HepG2 (cell line): ENCODE results near the gene RNFT2. TPM values are rescaled to one million over a fixed set of nuclear protein-coding genes. Genes with fewer than 3 reads are reported as not detected.

Experiments used
- ATAC-seq: fragments of 200-7000 bp; cut with Tn5 transposase; 3 replicates; pipeline ENCODE4 v1.9.1; 2020; ENCODE audit warnings: mild to moderate bottlenecking, moderate library complexity
- BruUV-seq: library from RNA; stranded (reverse); fragments of 400-500 nt; replicated peaks from 2 replicates; lab custom pipeline; 2021; lab: Mats Ljungman, UMichigan
- CTCF ChIA-PET: fragments of 300-600 bp; formaldehyde crosslinking; extraction: SDS; loops from one replicate; lab custom pipeline; 2021; ENCODE audit warnings: low total read pairs, inconsistent platforms, low intra/inter-chr PET ratio; lab: Yijun Ruan, JAX
- POLR2A ChIA-PET: fragments of 350-600 bp; sonication (Branson Sonifier 250); formaldehyde crosslinking; loops from one replicate; lab custom pipeline; 2020; ENCODE audit warnings: antibody characterized with exemption, inconsistent platforms; lab: Yijun Ruan, JAX
- DNase-seq: peaks from one replicate; pipeline ENCODE4 v3.0.0-alpha.2; 2015; ENCODE audit warnings: low spot score
- FAIRE-seq: peaks from 3 replicates; lab custom pipeline; 2011; peaks lifted over from hg19 to GRCh38; lab: Jason Lieb, UNC
- H2AFZ ChIP-seq: one replicate; pipeline ENCODE4 v1.6.1; 2011; ENCODE audit warnings: low read length, inconsistent platforms
- H3K27ac ChIP-seq: fragments of 300-600 bp; 3 replicates; pipeline ENCODE4 v1.8.0; 2011; ENCODE audit warnings: mixed run types, mild to moderate bottlenecking, mixed read lengths, low read length, inconsistent platforms; ENCODE audit not compliant: insufficient read depth; ENCODE audit errors: extremely low read length
- H3K27me3 ChIP-seq, 2 experiments: fragments of 200-600 bp in 1 of 2; 2 replicates in 1 of 2; 3 replicates in 1 of 2; pipeline versions ENCODE4 v1.6.0 to v1.8.0; 2011; ENCODE audit warnings: low read length in 2 of 2, mild to moderate bottlenecking in 2 of 2, moderate library complexity in 2 of 2, inconsistent platforms in 1 of 2; ENCODE audit not compliant: insufficient read depth in 2 of 2, control insufficient read depth in 1 of 2
- H3K36me3 ChIP-seq, 2 experiments: fragments of 200-600 bp in 1 of 2; replicated peaks in 1 of 2; 2 replicates in 1 of 2; 3 replicates in 1 of 2; pipeline versions ENCODE4 v1.5.1 to v1.8.0; 2011; ENCODE audit warnings: low read length in 2 of 2, inconsistent platforms in 1 of 2; ENCODE audit not compliant: insufficient read depth in 2 of 2, control insufficient read depth in 1 of 2
- H3K4me1 ChIP-seq: 2 replicates; pipeline ENCODE4 v1.5.1; 2012; ENCODE audit warnings: low read length, inconsistent platforms; ENCODE audit not compliant: insufficient read depth
- H3K4me2 ChIP-seq: 2 replicates; pipeline ENCODE4 v1.6.0; 2011; ENCODE audit warnings: low read depth, low read length, inconsistent platforms
- H3K4me3 ChIP-seq, 3 experiments: fragments of 200-600 bp in 1 of 3; sonication (generic), shearing (Covaris generic) in 1 of 3; replicated peaks in 1 of 3; 2 replicates each; pipeline ENCODE4 v1.5.1; 2011 to 2016; ENCODE audit warnings: low read length in 3 of 3, inconsistent platforms in 2 of 3, low read depth in 2 of 3, mild to moderate bottlenecking in 2 of 3, control low read depth in 1 of 3, mixed read lengths in 1 of 3; ENCODE audit not compliant: insufficient read depth in 1 of 3
- H3K79me2 ChIP-seq: one replicate; pipeline ENCODE4 v1.6.1; 2011; ENCODE audit warnings: low read length, inconsistent platforms; ENCODE audit not compliant: insufficient read depth
- H3K9ac ChIP-seq: 2 replicates; pipeline ENCODE4 v1.6.0; 2011; ENCODE audit warnings: mild to moderate bottlenecking, low read depth, low read length, inconsistent platforms; ENCODE audit not compliant: insufficient read depth
- H3K9me3 ChIP-seq: 2 replicates; pipeline ENCODE4 v1.5.1; 2012; ENCODE audit warnings: mild to moderate bottlenecking, low read length
- H4K20me1 ChIP-seq: 2 replicates; pipeline ENCODE4 v1.6.0; 2011; ENCODE audit warnings: inconsistent platforms, mild to moderate bottlenecking, low read length, moderate library complexity; ENCODE audit not compliant: insufficient read depth
- CREM ChIP-seq, 2 experiments: sonication (generic) in 1 of 2; formaldehyde crosslinking in 1 of 2; IDR thresholded peaks; 2 replicates each; pipeline versions ENCODE4 v1.4.0 to v1.6.1; 2016 to 2020; ENCODE audit warnings: antibody characterized with exemption in 1 of 2, mild to moderate bottlenecking in 1 of 2, missing genetic modification reagents in 1 of 2
- HDAC2 ChIP-seq: sonication (generic); formaldehyde crosslinking; IDR thresholded peaks from 2 replicates; pipeline ENCODE4 v1.4.0; 2020; ENCODE audit warnings: missing genetic modification reagents
- HOXA5 ChIP-seq: sonication (generic); formaldehyde crosslinking; IDR thresholded peaks from 2 replicates; pipeline ENCODE4 v1.4.0; 2020; ENCODE audit warnings: missing genetic modification reagents
- PHF21A ChIP-seq: sonication (generic); formaldehyde crosslinking; IDR thresholded peaks from 2 replicates; pipeline ENCODE4 v1.5.0; 2020; ENCODE audit warnings: mild to moderate bottlenecking, missing genetic modification reagents
- ZFP37 ChIP-seq: sonication (generic); formaldehyde crosslinking; IDR thresholded peaks from 2 replicates; pipeline ENCODE4 v1.4.0; 2020; ENCODE audit warnings: missing genetic modification reagents, borderline replicate concordance
- ZNF33A ChIP-seq: sonication (generic); formaldehyde crosslinking; IDR thresholded peaks from 2 replicates; pipeline ENCODE4 v1.5.1; 2020; ENCODE audit warnings: missing genetic modification reagents, mild to moderate bottlenecking, moderate library complexity, borderline replicate concordance
- ZNF556 ChIP-seq: sonication (generic); formaldehyde crosslinking; IDR thresholded peaks from 2 replicates; pipeline ENCODE4 v1.4.0; 2020; ENCODE audit warnings: mild to moderate bottlenecking, missing genetic modification reagents, borderline replicate concordance
- ZNF788 ChIP-seq: sonication (generic); formaldehyde crosslinking; IDR thresholded peaks from 2 replicates; pipeline ENCODE4 v1.5.0; 2020; ENCODE audit warnings: mild to moderate bottlenecking, missing genetic modification reagents, borderline replicate concordance
- ZSCAN21 ChIP-seq: sonication (generic); formaldehyde crosslinking; IDR thresholded peaks from 2 replicates; pipeline ENCODE4 v1.8.0; 2022; ENCODE audit warnings: mild to moderate bottlenecking, missing genetic modification reagents, moderate library complexity, borderline replicate concordance
- WGBS: methylation state at CpG from one replicate; pipeline ENCODE4 v1.1.6; 2017; ENCODE audit warnings: low lambda C conversion rate; 5-methylcytosine and 5-hydroxymethylcytosine counted together
- in situ Hi-C: cut with HindIII; loops from 2 replicates; pipeline ENCODE4 v1.10.0; 2017; ENCODE audit warnings: low pct_unique_long_range_greater_than_20kb; ENCODE audit not compliant: extremely low pct_ligation_motif_present
- intact Hi-C: fragments of 100-400 bp; cut with micrococcal nuclease; formaldehyde crosslinking; loops from one replicate; pipeline ENCODE4 v1.10.0; 2022; ENCODE audit not compliant: unreplicated experiment
- polyA plus RNA-seq, 8 experiments: library from polyadenylated mRNA; depleted of rRNA in 3 of 8; stranded (reverse) in 7 of 8; unstranded in 1 of 8; fragments of >200 nt; fragmentation: Illumina TruSeq in 4 of 8; extraction: Trizol in 4 of 8; gene quantifications; 2 replicates each; pipeline versions ENCODE4 v1.2.1 to v1.2.3, GENCODE V29; 2011 to 2016; ENCODE audit warnings: low read depth in 4 of 8, missing spikeins in 1 of 8, mixed read lengths in 1 of 8; ENCODE audit not compliant: insufficient read depth in 1 of 8
- total RNA-seq, 5 experiments: library from RNA; depleted of rRNA; stranded (reverse); fragments of >200 nt; fragmentation: Illumina TruSeq; extraction: Trizol; gene quantifications; 2 replicates each; pipeline ENCODE4 v1.2.3, GENCODE V29; 2016; ENCODE audit warnings: low read depth in 1 of 5
- TF ChIP-seq, protein P1 (sequence below): sonication (generic); formaldehyde crosslinking; IDR thresholded peaks from 2 replicates; pipeline ENCODE4 v1.5.0; 2020; ENCODE audit warnings: missing genetic modification reagents
- TF ChIP-seq, protein P2 (sequence below): sonication (generic); formaldehyde crosslinking; IDR thresholded peaks from 2 replicates; pipeline ENCODE4 v1.4.0; 2020; ENCODE audit warnings: missing genetic modification reagents
- TF ChIP-seq, protein P3 (sequence below): fragments of 450-650 bp; IDR thresholded peaks from 2 replicates; pipeline ENCODE4 v1.6.1; 2016
- TF ChIP-seq, protein P4 (sequence below): IDR thresholded peaks from 2 replicates; pipeline ENCODE4 v1.6.1; 2016; ENCODE audit warnings: low read depth, missing genetic modification reagents, missing compliant biosample characterization

Gene RNFT2
- total and polyA plus RNA-seq, 2 of the 13 experiments (the other 11 are each of a cell fraction or from before 2014, with no cell fraction given) = 3.3 to 8.3 TPM

DNA sequence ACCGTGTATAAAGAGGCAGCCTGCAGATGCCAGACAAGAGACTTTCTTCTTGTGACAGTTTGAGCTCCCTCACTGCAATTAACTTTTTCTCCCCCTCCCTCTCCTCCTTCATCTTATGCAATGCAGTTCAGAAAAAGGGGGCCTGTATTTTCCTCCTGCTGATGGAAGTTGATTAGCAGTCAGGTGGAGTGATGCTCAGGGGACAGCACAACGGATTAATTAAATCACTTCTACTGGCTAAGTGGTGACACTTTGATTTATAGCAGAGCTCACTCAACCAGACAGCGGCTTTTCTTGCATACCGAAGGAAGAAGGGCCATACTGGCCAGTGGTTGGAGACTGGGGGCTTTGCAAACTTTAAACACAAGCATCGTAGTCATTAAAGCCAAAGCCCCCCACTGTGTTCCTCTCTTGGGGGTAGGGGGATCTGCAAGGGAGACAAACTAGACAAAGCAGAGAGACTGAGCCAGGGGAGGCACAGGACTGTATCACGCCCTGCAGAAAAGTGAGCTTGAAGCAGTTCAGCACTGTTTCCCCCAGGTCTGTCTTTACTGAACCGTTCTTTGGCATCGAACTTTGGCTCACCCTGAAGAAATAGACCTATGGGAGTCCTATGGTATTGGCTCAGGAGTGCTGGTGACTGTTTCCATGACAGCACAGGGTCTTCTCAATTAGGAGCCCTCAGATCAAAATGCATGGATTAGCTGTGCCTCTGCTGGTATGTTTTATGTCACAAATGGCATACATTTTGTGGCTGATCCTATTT is 48.0 kb upstream of the RNFT2 start (continued):
- TF ChIP-seq, protein P1, sequence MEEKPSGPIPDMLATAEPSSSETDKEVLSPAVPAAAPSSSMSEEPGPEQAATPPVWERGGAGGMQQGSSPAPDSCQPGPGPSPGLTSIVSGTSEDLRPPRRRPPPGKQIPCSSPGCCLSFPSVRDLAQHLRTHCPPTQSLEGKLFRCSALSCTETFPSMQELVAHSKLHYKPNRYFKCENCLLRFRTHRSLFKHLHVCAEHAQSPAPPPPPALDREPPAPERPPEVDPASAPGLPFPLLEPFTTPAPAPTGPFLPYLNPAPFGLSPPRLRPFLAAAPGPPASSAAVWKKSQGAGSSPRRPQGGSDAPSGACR = no peak
- TF ChIP-seq, protein P2, sequence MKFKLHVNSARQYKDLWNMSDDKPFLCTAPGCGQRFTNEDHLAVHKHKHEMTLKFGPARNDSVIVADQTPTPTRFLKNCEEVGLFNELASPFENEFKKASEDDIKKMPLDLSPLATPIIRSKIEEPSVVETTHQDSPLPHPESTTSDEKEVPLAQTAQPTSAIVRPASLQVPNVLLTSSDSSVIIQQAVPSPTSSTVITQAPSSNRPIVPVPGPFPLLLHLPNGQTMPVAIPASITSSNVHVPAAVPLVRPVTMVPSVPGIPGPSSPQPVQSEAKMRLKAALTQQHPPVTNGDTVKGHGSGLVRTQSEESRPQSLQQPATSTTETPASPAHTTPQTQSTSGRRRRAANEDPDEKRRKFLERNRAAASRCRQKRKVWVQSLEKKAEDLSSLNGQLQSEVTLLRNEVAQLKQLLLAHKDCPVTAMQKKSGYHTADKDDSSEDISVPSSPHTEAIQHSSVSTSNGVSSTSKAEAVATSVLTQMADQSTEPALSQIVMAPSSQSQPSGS = no peak
- TF ChIP-seq CREM (IDR thresholded peaks at IDR 0.05) = no peak
- TF ChIP-seq CREM (CRISPR knock-in tag; IDR thresholded peaks at IDR 0.05) = no peak
- TF ChIP-seq HOXA5 (CRISPR knock-in tag) = no peak
- no peak for TF ChIP-seq ZNF788 (CRISPR knock-in tag)

DNA sequence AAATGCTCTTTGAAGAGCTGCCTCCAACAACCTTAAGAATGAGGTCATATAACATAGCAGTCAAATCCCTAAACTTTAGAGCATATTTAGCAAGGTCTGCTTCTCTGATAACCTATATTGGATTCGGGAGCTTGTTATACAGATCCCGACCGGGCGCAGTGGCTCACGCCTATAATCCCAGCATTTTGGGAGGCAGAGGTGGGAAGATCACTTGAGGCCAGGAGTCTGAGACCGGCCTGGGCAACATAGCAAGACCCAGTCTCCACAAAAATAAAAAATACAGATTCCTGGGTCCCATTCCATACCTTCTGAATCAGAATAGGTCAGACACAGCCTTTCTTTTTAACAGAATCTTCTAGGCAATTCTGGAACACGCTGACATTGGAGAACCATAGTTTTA is 46.9 kb upstream of the RNFT2 start:
- CTCF ChIA-PET = no interaction called here
- Histone ChIP-seq H3K4me2 (no peak overlapping the region), H3K9ac (no peak overlapping the region), H4K20me1 (no peaks in the 10 kb centered on the region), H3K4me1 (peaks cover 17% of the 10 kb centered on the region), H3K79me2 (no peaks in the 10 kb centered on the region), H3K27ac (no peak overlapping the region), H3K36me3 (no peaks in the 10 kb centered on the region), H3K9me3 (no peaks in the 10 kb centered on the region), H3K27me3 (peaks cover 3 to 29% of the 10 kb centered on the region in 2 experiments; a peak in 4 of 5 replicates), H2AFZ (no peak overlapping the region), H3K4me3 (no peak overlapping the region)
- in situ Hi-C loops = no loop called here
- TF ChIP-seq, protein P3, sequence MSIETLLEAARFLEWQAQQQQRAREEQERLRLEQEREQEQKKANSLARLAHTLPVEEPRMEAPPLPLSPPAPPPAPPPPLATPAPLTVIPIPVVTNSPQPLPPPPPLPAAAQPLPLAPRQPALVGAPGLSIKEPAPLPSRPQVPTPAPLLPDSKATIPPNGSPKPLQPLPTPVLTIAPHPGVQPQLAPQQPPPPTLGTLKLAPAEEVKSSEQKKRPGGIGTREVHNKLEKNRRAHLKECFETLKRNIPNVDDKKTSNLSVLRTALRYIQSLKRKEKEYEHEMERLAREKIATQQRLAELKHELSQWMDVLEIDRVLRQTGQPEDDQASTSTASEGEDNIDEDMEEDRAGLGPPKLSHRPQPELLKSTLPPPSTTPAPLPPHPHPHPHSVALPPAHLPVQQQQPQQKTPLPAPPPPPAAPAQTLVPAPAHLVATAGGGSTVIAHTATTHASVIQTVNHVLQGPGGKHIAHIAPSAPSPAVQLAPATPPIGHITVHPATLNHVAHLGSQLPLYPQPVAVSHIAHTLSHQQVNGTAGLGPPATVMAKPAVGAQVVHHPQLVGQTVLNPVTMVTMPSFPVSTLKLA = no peak
- TF ChIP-seq CREM (IDR thresholded peaks at IDR 0.05) = no peak
- no peak for TF ChIP-seq CREM (CRISPR knock-in tag; IDR thresholded peaks at IDR 0.05)
- TF ChIP-seq PHF21A (CRISPR knock-in tag) = no peak
- TF ChIP-seq ZNF33A (CRISPR knock-in tag) = no peak
- TF ChIP-seq, protein P4, sequence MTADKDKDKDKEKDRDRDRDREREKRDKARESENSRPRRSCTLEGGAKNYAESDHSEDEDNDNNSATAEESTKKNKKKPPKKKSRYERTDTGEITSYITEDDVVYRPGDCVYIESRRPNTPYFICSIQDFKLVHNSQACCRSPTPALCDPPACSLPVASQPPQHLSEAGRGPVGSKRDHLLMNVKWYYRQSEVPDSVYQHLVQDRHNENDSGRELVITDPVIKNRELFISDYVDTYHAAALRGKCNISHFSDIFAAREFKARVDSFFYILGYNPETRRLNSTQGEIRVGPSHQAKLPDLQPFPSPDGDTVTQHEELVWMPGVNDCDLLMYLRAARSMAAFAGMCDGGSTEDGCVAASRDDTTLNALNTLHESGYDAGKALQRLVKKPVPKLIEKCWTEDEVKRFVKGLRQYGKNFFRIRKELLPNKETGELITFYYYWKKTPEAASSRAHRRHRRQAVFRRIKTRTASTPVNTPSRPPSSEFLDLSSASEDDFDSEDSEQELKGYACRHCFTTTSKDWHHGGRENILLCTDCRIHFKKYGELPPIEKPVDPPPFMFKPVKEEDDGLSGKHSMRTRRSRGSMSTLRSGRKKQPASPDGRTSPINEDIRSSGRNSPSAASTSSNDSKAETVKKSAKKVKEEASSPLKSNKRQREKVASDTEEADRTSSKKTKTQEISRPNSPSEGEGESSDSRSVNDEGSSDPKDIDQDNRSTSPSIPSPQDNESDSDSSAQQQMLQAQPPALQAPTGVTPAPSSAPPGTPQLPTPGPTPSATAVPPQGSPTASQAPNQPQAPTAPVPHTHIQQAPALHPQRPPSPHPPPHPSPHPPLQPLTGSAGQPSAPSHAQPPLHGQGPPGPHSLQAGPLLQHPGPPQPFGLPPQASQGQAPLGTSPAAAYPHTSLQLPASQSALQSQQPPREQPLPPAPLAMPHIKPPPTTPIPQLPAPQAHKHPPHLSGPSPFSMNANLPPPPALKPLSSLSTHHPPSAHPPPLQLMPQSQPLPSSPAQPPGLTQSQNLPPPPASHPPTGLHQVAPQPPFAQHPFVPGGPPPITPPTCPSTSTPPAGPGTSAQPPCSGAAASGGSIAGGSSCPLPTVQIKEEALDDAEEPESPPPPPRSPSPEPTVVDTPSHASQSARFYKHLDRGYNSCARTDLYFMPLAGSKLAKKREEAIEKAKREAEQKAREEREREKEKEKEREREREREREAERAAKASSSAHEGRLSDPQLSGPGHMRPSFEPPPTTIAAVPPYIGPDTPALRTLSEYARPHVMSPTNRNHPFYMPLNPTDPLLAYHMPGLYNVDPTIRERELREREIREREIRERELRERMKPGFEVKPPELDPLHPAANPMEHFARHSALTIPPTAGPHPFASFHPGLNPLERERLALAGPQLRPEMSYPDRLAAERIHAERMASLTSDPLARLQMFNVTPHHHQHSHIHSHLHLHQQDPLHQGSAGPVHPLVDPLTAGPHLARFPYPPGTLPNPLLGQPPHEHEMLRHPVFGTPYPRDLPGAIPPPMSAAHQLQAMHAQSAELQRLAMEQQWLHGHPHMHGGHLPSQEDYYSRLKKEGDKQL (CRISPR knock-in tag) = no peak
- TF ChIP-seq ZFP37 (CRISPR knock-in tag) = no peak
- TF ChIP-seq ZNF556 = no peak
- no peak for TF ChIP-seq ZSCAN21 (CRISPR knock-in tag)
- TF ChIP-seq HDAC2 (CRISPR knock-in tag) = no peak
- POLR2A ChIA-PET = no interaction called here
- WGBS = 71% methylated on average over 7 of the region's 7 CpGs
- FAIRE-seq (no peak), ATAC-seq (no peak), DNase-seq (no peak)
- intact Hi-C loops = loop anchor here (10.0 kb wide), 1 partner anchor 696 kb away; no protein-coding TSS in a partner anchor
- no TSS peak for BruUV-seq
